Keratinocyte (primary cell): ENCODE results near the gene CPPED1.

Source experiments
- CTCF ChIP-seq, 3 experiments: IDR thresholded peaks in 1 of 3; conservative IDR thresholded peaks in 1 of 3; optimal IDR thresholded peaks in 1 of 3; 2 replicates in 2 of 3; 3 replicates in 1 of 3; pipeline versions ENCODE3 to v1.5.1; 2011; ENCODE audit warnings: low read length in 3 of 3, mild to moderate bottlenecking in 3 of 3, moderate library complexity in 2 of 3, control low read depth in 1 of 3, inconsistent platforms in 1 of 3; ENCODE audit not compliant: insufficient read depth in 2 of 3; ENCODE audit errors: extremely low read depth in 1 of 3
- EZH2 ChIP-seq: IDR thresholded peaks from one replicate; pipeline ENCODE4 v1.6.1; 2012; ENCODE audit warnings: inconsistent platforms, mild to moderate bottlenecking, low read length, moderate library complexity

GRCh38 chr16:12658506-12658905 is 145.2 kb downstream of the CPPED1 start:
- no peak for TF ChIP-seq CTCF (optimal IDR thresholded peaks at IDR 0.05 in 1 of 3, IDR thresholded peaks at IDR 0.05 in 1 of 3, conservative IDR thresholded peaks at IDR 0.05 in 1 of 3; ENCODE audit: extremely low read depth in 1 of 3, insufficient read depth in 2 of 3, low read length in 3 of 3)
- TF ChIP-seq EZH2, result no peak
